HCT116 (cell line): ENCODE measurements around the gene ADAM10. TPM values are rescaled to one million over a fixed set of nuclear protein-coding genes. Genes with fewer than 3 reads are reported as not detected.

ENCODE experiments used
- ATAC-seq: fragments of 200-7000 bp; cut with Tn5 transposase; 2 replicates; pipeline ENCODE4 v1.9.1; 2020; ENCODE audit warnings: mild to moderate bottlenecking, moderate library complexity
- BruUV-seq: library from RNA; stranded (reverse); fragments of 400-500 nt; replicated peaks from 2 replicates; lab custom pipeline; 2021; lab: Mats Ljungman, UMichigan
- CTCF ChIA-PET: fragments of 300-600 bp; sonication (Branson Sonifier 250); formaldehyde crosslinking; loops from one replicate; lab custom pipeline; 2021; ENCODE audit warnings: antibody characterized with exemption; lab: Charles Lee
- POLR2A ChIA-PET: fragments of 300-600, 350-600 bp; sonication (Branson Sonifier 250); formaldehyde crosslinking; loops from one replicate; lab custom pipeline; 2021; ENCODE audit warnings: antibody characterized with exemption; lab: Charles Lee
- RAD21 ChIA-PET, 2 experiments: fragments of 300-600 bp; sonication (Branson Sonifier 250); formaldehyde crosslinking; loops; one replicate each; lab custom pipeline; 2023; ENCODE audit warnings: low total read pairs in 2 of 2; ENCODE audit not compliant: uncharacterized antibody in 2 of 2, unreplicated experiment in 2 of 2, low non-redundant PET in 1 of 2; lab: Charles Lee
- DNase-seq: peaks from one replicate; pipeline ENCODE4 v3.0.0-alpha.2; 2010; ENCODE audit warnings: low read depth, low spot score
- H2AFZ ChIP-seq: fragments of 200-600 bp; shearing (Covaris generic), sonication (generic); 2 replicates; pipeline ENCODE4 v1.6.1; 2017; ENCODE audit warnings: low read depth, mixed run types, mixed read lengths, antibody characterized with exemption, low read length; ENCODE audit not compliant: poor library complexity, severe bottlenecking
- H3K27ac ChIP-seq: 2 replicates; pipeline ENCODE4 v1.5.1; 2012; ENCODE audit warnings: low read depth, low read length
- H3K27me3 ChIP-seq: fragments of 200-600 bp; sonication (generic); 2 replicates; pipeline ENCODE4 v1.6.1; 2016; ENCODE audit warnings: mixed run types, low read length, mixed read lengths; ENCODE audit not compliant: insufficient read depth
- H3K36me3 ChIP-seq, 2 experiments: fragments of 200-500 bp in 1 of 2; fragments of 200-600 bp in 1 of 2; sonication (Bioruptor generic) in 1 of 2; sonication (generic) in 1 of 2; 2 replicates each; pipeline versions ENCODE4 v1.5.1 to v1.6.1; 2014 to 2016; ENCODE audit warnings: low read length in 2 of 2, inconsistent platforms in 1 of 2, mixed read lengths in 1 of 2, mixed run types in 1 of 2; ENCODE audit not compliant: insufficient read depth in 2 of 2, control insufficient read depth in 1 of 2
- H3K4me1 ChIP-seq, 2 experiments: fragments of 200-600 bp in 1 of 2; sonication (generic) in 1 of 2; 2 replicates each; pipeline versions ENCODE4 v1.5.1 to v1.6.1; 2012 to 2017; ENCODE audit warnings: low read length in 2 of 2, inconsistent platforms in 1 of 2, mild to moderate bottlenecking in 1 of 2, mixed read lengths in 1 of 2, mixed run types in 1 of 2, moderate library complexity in 1 of 2; ENCODE audit not compliant: insufficient read depth in 2 of 2, control insufficient read depth in 1 of 2
- H3K4me2 ChIP-seq: fragments of 200-600 bp; sonication (generic); 2 replicates; pipeline ENCODE4 v1.6.1; 2017; ENCODE audit warnings: mixed run types, low read length, mixed read lengths
- H3K4me3 ChIP-seq, 2 experiments: fragments of 200-600 bp in 1 of 2; sonication (generic) in 1 of 2; replicated peaks in 1 of 2; 2 replicates each; pipeline ENCODE4 v1.5.1; 2011 to 2016; ENCODE audit warnings: low read length in 2 of 2, control low read depth in 1 of 2, low read depth in 1 of 2, mild to moderate bottlenecking in 1 of 2, mixed read lengths in 1 of 2, mixed run types in 1 of 2
- H3K79me2 ChIP-seq: fragments of 200-600 bp; sonication (generic); 2 replicates; pipeline ENCODE4 v1.6.1; 2017; ENCODE audit warnings: mild to moderate bottlenecking, mixed run types, low read length, moderate library complexity, mixed read lengths; ENCODE audit not compliant: insufficient read depth
- H3K9ac ChIP-seq: fragments of 200-600 bp; sonication (generic); 2 replicates; pipeline ENCODE4 v1.6.1; 2016; ENCODE audit warnings: low read length, mixed read lengths
- H3K9me2 ChIP-seq: fragments of 200-600 bp; sonication (generic), shearing (Covaris generic); 2 replicates; pipeline ENCODE4 v1.6.1; 2017; ENCODE audit warnings: mixed run types, mild to moderate bottlenecking, moderate library complexity; ENCODE audit not compliant: insufficient read depth
- H3K9me3 ChIP-seq, 2 experiments: fragments of 200-500 bp in 1 of 2; fragments of 200-600 bp in 1 of 2; sonication (Bioruptor generic) in 1 of 2; sonication (generic) in 1 of 2; 2 replicates each; pipeline ENCODE4 v1.6.1; 2014 to 2017; ENCODE audit warnings: low read length in 2 of 2, mixed read lengths in 2 of 2, inconsistent platforms in 1 of 2, low read depth in 1 of 2, mild to moderate bottlenecking in 1 of 2, mixed run types in 1 of 2, moderate library complexity in 1 of 2; ENCODE audit not compliant: control insufficient read depth in 1 of 2, insufficient read depth in 1 of 2
- H4K20me1 ChIP-seq: fragments of 200-600 bp; sonication (generic), shearing (Covaris generic); 2 replicates; pipeline ENCODE4 v1.6.1; 2017; ENCODE audit warnings: mixed run types, mild to moderate bottlenecking, moderate library complexity; ENCODE audit not compliant: insufficient read depth
- CBX3 ChIP-seq: IDR thresholded peaks from 2 replicates; pipeline ENCODE4 v1.6.1; 2012; ENCODE audit warnings: low read depth
- CEBPB ChIP-seq: IDR thresholded peaks from 2 replicates; pipeline ENCODE4 v1.6.1; 2012; ENCODE audit warnings: low read depth
- FOSL1 ChIP-seq: IDR thresholded peaks from 2 replicates; pipeline ENCODE4 v1.6.1; 2012; ENCODE audit warnings: low read depth
- SIN3A ChIP-seq: IDR thresholded peaks from 2 replicates; pipeline ENCODE4 v1.6.1; 2012; ENCODE audit warnings: low read depth
- SP1 ChIP-seq: IDR thresholded peaks from 2 replicates; pipeline ENCODE4 v1.6.1; 2012; ENCODE audit warnings: low read depth
- TCF7L2 ChIP-seq: IDR thresholded peaks from 2 replicates; pipeline ENCODE4 v1.7.0; 2011; ENCODE audit warnings: borderline replicate concordance, inconsistent platforms; ENCODE audit not compliant: insufficient read depth, insufficient read length; ENCODE audit errors: extremely low read depth
- YY1 ChIP-seq: IDR thresholded peaks from 2 replicates; pipeline ENCODE4 v1.6.1; 2011; ENCODE audit warnings: low read length, low read depth, moderate library complexity, mild to moderate bottlenecking; ENCODE audit not compliant: insufficient replicate concordance; ENCODE audit errors: extremely low read depth
- ZFX ChIP-seq: fragments of 450-650 bp; IDR thresholded peaks from 2 replicates; pipeline ENCODE4 v1.6.1; 2017
- intact Hi-C: fragments of 100-400 bp; cut with micrococcal nuclease; formaldehyde crosslinking; loops from 2 replicates; pipeline ENCODE4 v1.10.0; 2022
- total RNA-seq: library from RNA; stranded (reverse); gene quantifications from one replicate; pipeline ENCODE4 v1.2.1, GENCODE V29; 2021; ENCODE audit not compliant: unreplicated experiment
- TF ChIP-seq, protein P1 (sequence below), 3 experiments: fragments of 200-600 bp in 1 of 3; sonication (generic) in 1 of 3; IDR thresholded peaks in 2 of 3; conservative IDR thresholded peaks in 1 of 3; 2 replicates each; pipeline ENCODE4 v1.5.1; 2012 to 2017; ENCODE audit warnings: low read depth in 2 of 3, low read length in 2 of 3, antibody characterized with exemption in 1 of 3, borderline replicate concordance in 1 of 3, control low read depth in 1 of 3, mild to moderate bottlenecking in 1 of 3, mixed read lengths in 1 of 3, mixed run types in 1 of 3, moderate library complexity in 1 of 3; ENCODE audit not compliant: insufficient read depth in 1 of 3

The ADAM10 gene
- total RNA-seq, 1 experiment from 2014 or later = 158 TPM

- intact Hi-C loops = no loop called here
- no peak for ATAC-seq
- Histone ChIP-seq H3K4me3 (no peak overlapping the region), H3K36me3 (no peaks in the 10 kb centered on the region), H3K4me2 (no peak overlapping the region), H3K79me2 (no peaks in the 10 kb centered on the region), H3K4me1 (peaks cover 20 to 32% of the 10 kb centered on the region in 2 experiments), H3K9me3 (no peaks in the 10 kb centered on the region), H4K20me1 (no peaks in the 10 kb centered on the region), H2AFZ (no peak overlapping the region), H3K27me3 (no peaks in the 10 kb centered on the region), H3K9ac (no peak overlapping the region), H3K9me2 (no peaks in the 10 kb centered on the region), H3K27ac (no peak overlapping the region)
- CTCF ChIA-PET = no interaction called here
- RAD21 ChIA-PET = no interaction called here
- no peak for DNase-seq
- POLR2A ChIA-PET = no interaction called here
- no TSS peak for BruUV-seq
- TF ChIP-seq FOSL1 (no peak), YY1 (no peak), TCF7L2 (no peak), CEBPB (no peak), SP1 (no peak), SIN3A (no peak), ZFX (no peak), CBX3 (no peak)
- TF ChIP-seq, protein P1, sequence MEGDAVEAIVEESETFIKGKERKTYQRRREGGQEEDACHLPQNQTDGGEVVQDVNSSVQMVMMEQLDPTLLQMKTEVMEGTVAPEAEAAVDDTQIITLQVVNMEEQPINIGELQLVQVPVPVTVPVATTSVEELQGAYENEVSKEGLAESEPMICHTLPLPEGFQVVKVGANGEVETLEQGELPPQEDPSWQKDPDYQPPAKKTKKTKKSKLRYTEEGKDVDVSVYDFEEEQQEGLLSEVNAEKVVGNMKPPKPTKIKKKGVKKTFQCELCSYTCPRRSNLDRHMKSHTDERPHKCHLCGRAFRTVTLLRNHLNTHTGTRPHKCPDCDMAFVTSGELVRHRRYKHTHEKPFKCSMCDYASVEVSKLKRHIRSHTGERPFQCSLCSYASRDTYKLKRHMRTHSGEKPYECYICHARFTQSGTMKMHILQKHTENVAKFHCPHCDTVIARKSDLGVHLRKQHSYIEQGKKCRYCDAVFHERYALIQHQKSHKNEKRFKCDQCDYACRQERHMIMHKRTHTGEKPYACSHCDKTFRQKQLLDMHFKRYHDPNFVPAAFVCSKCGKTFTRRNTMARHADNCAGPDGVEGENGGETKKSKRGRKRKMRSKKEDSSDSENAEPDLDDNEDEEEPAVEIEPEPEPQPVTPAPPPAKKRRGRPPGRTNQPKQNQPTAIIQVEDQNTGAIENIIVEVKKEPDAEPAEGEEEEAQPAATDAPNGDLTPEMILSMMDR (IDR thresholded peaks at IDR 0.05 in 2 of 3, conservative IDR thresholded peaks at IDR 0.05 in 1 of 3; ENCODE audit: borderline replicate concordance in 1 of 3, insufficient read depth in 1 of 3, low read depth in 2 of 3, low read length in 2 of 3) = no peak
Measured at GRCh38 chr15:58549785-58550074, 199.8 kb downstream of the ADAM10 start.
